Uterus (tissue), 4 donors: ENCODE data around the gene CAGE1. TPM values are rescaled to one million over a fixed set of nuclear protein-coding genes. Genes with fewer than 3 reads are reported as not detected.
"Not testable (repeated sequence)": the region's sequence is repeated elsewhere in the genome, so short reads cannot be mapped to it uniquely, and the experiment has no call there.

ENCODE experiments used
- DNase-seq, 2 donors: peaks; one replicate each; pipeline ENCODE4 v3.0.0-alpha.2; 2019 to 2020
- H3K27ac ChIP-seq, 2 donors: fragments of 200-600 bp; sonication (generic); 1 replicate in 1 of 2; 2 replicates in 1 of 2; pipeline ENCODE4 v1.5.1; 2016 to 2018
- H3K27me3 ChIP-seq, 2 donors: fragments of 200-600 bp; sonication (generic); one replicate each; pipeline ENCODE4 v1.5.1; 2018 to 2019; ENCODE audit warnings: control low read depth in 1 of 2
- H3K36me3 ChIP-seq, 2 donors: fragments of 200-600 bp; sonication (generic); one replicate each; pipeline ENCODE4 v1.5.1; 2019; ENCODE audit warnings: control low read depth in 1 of 2
- H3K4me1 ChIP-seq, 2 donors: fragments of 200-600 bp; sonication (generic); one replicate each; pipeline ENCODE4 v1.5.1; 2018 to 2019; ENCODE audit warnings: control low read depth in 1 of 2
- H3K4me3 ChIP-seq, 2 donors: fragments of 200-600 bp; sonication (generic); 1 replicate in 1 of 2; 2 replicates in 1 of 2; pipeline ENCODE4 v1.5.1; 2018 to 2019; ENCODE audit warnings: mild to moderate bottlenecking in 1 of 2
- H3K9me3 ChIP-seq, 2 donors: fragments of 200-600 bp; sonication (generic); one replicate each; pipeline ENCODE4 v1.5.1; 2019; ENCODE audit warnings: control low read depth in 1 of 2
- CTCF ChIP-seq, 4 experiments: fragments of 200-600 bp in 2 of 4; fragments of 450-650 bp in 2 of 4; sonication (generic) in 2 of 4; IDR thresholded peaks; one replicate each; pipeline ENCODE4 v1.5.1; 2016 to 2019; ENCODE audit warnings: antibody characterized with exemption in 4 of 4, mild to moderate bottlenecking in 2 of 4, moderate library complexity in 1 of 4
- POLR2A ChIP-seq, 2 donors: fragments of 450-650 bp; IDR thresholded peaks; one replicate each; pipeline ENCODE4 v1.6.1; 2016; ENCODE audit warnings: antibody characterized with exemption in 2 of 2, mild to moderate bottlenecking in 1 of 2, moderate library complexity in 1 of 2
- intact Hi-C: fragments of 100-400 bp; cut with DNase I; formaldehyde crosslinking; loops from one replicate; pipeline ENCODE4 v1.15.1; 2023; ENCODE audit warnings: low total_unique reads
- total RNA-seq, 4 donors: library from RNA; depleted of rRNA in 3 of 4; stranded (reverse); fragments of >200 nt in 3 of 4; gene quantifications; one replicate each; pipeline versions ENCODE4 v1.1.0 to v1.2.4, GENCODE V29; 2014 to 2023
- donor health status: DM: yes; HTN: yes; CAD: no.

CAGE1 gene
- total RNA-seq, 4 donors from 2014 or later, result 0.28 TPM; not detected in 3

GRCh38 chr6:7377961-7378360 is 11.6 kb downstream of the CAGE1 start:
- intact Hi-C loops, result no loop called here

GRCh38 chr6:7373739-7374138 is 15.8 kb downstream of the CAGE1 start:
- Histone ChIP-seq H3K36me3 (no peaks in the 10 kb centered on the region), H3K4me1 (no peaks in the 10 kb centered on the region), H3K27ac (no peak overlapping the region), H3K9me3 (no peaks in the 10 kb centered on the region), H3K27me3 (no peaks in the 10 kb centered on the region), H3K4me3 (no peak overlapping the region)
- no peak for TF ChIP-seq POLR2A (IDR thresholded peaks at IDR 0.05)
- no peak for TF ChIP-seq CTCF (IDR thresholded peaks at IDR 0.05)
- intact Hi-C loops, result no loop called here
- DNase-seq, result no peak

More at GRCh38 chr6:7377961-7378360, 11.6 kb downstream of the CAGE1 start:
- Histone ChIP-seq H3K36me3 (no peaks in the 10 kb centered on the region), H3K27me3 (no peaks in the 10 kb centered on the region), H3K4me3 (no peak overlapping the region), H3K9me3 (no peaks in the 10 kb centered on the region), H3K27ac (no peak overlapping the region), H3K4me1 (no peaks in the 10 kb centered on the region)
- TF ChIP-seq CTCF (IDR thresholded peaks at IDR 0.05) (no peak), POLR2A (IDR thresholded peaks at IDR 0.05) (no peak)
- DNase-seq, result no peak

- Histone ChIP-seq H3K4me1 (no peaks in the 10 kb centered on the region), H3K27me3 (no peaks in the 10 kb centered on the region), H3K4me3 (no peak overlapping the region), H3K9me3 (no peaks in the 10 kb centered on the region), H3K27ac (no peak overlapping the region), H3K36me3 (no peaks in the 10 kb centered on the region)
- intact Hi-C loops, result no loop called here
- TF ChIP-seq POLR2A (IDR thresholded peaks at IDR 0.05) (no peak), CTCF (IDR thresholded peaks at IDR 0.05) (no peak)
- DNase-seq, result no peak
These were observed 22.1 kb downstream of the CAGE1 start for GRCh38 chr6:7367408-7367807.

- H3K4me1 ChIP-seq, H3K27ac ChIP-seq, H3K27me3 ChIP-seq, intact Hi-C loops, DNase-seq, H3K9me3 ChIP-seq, H3K4me3 ChIP-seq, H3K36me3 ChIP-seq: not testable (repeated sequence)
These were observed 37.6 kb downstream of the CAGE1 start for GRCh38 chr6:7351916-7352315.

- H3K27me3 ChIP-seq, H3K4me1 ChIP-seq, H3K27ac ChIP-seq, intact Hi-C loops, H3K9me3 ChIP-seq, DNase-seq, H3K36me3 ChIP-seq, H3K4me3 ChIP-seq: not testable (repeated sequence)
These were observed 39.0 kb downstream of the CAGE1 start for GRCh38 chr6:7350591-7350990.

GRCh38 chr6:7347551-7347997 is 42.0 kb downstream of the CAGE1 start:
- H3K36me3 ChIP-seq, H3K27ac ChIP-seq, H3K4me1 ChIP-seq, H3K4me3 ChIP-seq, intact Hi-C loops, DNase-seq, H3K27me3 ChIP-seq, H3K9me3 ChIP-seq: not testable (repeated sequence)

- intact Hi-C loops, DNase-seq, H3K9me3 ChIP-seq, H3K27me3 ChIP-seq, H3K27ac ChIP-seq, H3K4me1 ChIP-seq, H3K4me3 ChIP-seq, H3K36me3 ChIP-seq: not testable (repeated sequence)
These were observed 44.6 kb downstream of the CAGE1 start for GRCh38 chr6:7344773-7345450.
